ENCODE results near the gene DYRK1B.
"Not testable (repeated sequence)": the region's sequence is repeated elsewhere in the genome, so short reads cannot be mapped to it uniquely, and the experiment has no call there.

DYRK1B gene

DNA sequence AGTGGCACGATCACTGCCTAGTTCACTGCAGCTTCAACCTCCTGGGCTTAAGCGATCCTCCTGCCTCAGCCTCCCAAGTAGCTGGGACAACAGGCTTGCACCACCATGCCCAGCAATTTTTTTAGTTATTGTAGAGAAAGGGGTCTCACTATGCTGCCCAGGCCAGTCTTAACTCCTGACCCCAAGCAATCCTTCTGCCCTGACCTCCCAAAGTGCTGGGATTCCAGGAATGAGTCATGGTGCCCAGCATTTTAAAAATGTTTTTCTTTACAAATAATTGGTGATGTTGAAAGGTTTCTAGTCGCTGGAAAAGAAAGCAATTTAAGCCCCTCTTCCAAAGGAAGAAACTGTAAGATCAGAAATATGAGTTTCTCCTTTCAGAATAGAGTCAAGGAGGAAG lies 19.4 kb downstream of the DYRK1B start:
- no peaks in the 10 kb centered on the region for H3K4me1 ChIP-seq (ENCODE audit: control insufficient read depth in 1 of 2, insufficient read depth in 2 of 2, low read length in 2 of 2)
- no peak overlapping the region for H3K9ac ChIP-seq (ENCODE audit: low read depth in 1 of 2, low read length in 2 of 2)
- H3K36me3 ChIP-seq (ENCODE audit: control insufficient read depth in 1 of 2, insufficient read depth in 2 of 2, low read length in 2 of 2): no peaks in the 10 kb centered on the region
- H3K4me3 ChIP-seq (ENCODE audit: low read depth in 1 of 2, low read length in 2 of 2): no peak overlapping the region
- no peaks in the 10 kb centered on the region for H3K9me3 ChIP-seq (ENCODE audit: control insufficient read depth in 1 of 2, low read length in 2 of 2)
- H3K27ac ChIP-seq (ENCODE audit: low read depth, low read length): no peak overlapping the region
- H3K27me3 ChIP-seq (ENCODE audit: control insufficient read depth in 1 of 2, insufficient read depth in 2 of 2, low read length in 2 of 2): no peaks in the 10 kb centered on the region

DNA sequence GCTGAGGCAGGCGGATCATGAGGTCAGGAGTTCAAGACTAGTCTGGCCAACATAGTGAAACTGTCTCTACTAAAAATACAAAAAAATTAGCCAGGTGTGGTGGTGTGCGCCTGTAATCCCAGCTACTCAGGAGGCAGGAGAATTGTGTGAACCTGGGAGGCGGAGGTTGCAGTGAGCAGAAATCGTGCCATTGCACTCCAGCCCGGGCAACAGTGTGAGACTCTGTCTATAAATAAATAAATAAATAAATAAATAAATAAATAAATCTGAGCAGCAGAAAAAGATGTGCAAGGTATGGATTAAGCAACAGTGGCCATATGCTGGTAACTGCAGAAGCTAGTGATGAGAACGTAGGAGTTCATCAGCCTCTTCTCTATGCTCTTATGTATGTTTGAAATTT lies 19.9 kb downstream of the DYRK1B start:
- H3K9me3 ChIP-seq (ENCODE audit: control insufficient read depth in 1 of 2, low read length in 2 of 2); H3K27ac ChIP-seq (ENCODE audit: low read depth, low read length); H3K27me3 ChIP-seq (ENCODE audit: control insufficient read depth in 1 of 2, insufficient read depth in 2 of 2, low read length in 2 of 2); H3K4me1 ChIP-seq (ENCODE audit: control insufficient read depth in 1 of 2, insufficient read depth in 2 of 2, low read length in 2 of 2); H3K4me3 ChIP-seq (ENCODE audit: low read depth in 1 of 2, low read length in 2 of 2); H3K9ac ChIP-seq (ENCODE audit: low read depth in 1 of 2, low read length in 2 of 2); H3K36me3 ChIP-seq (ENCODE audit: control insufficient read depth in 1 of 2, insufficient read depth in 2 of 2, low read length in 2 of 2): not testable (repeated sequence)

- Histone ChIP-seq H3K27ac (ENCODE audit: low read depth, low read length) (no peak overlapping the region), H3K4me3 (ENCODE audit: low read depth in 1 of 2, low read length in 2 of 2) (no peak overlapping the region), H3K27me3 (ENCODE audit: control insufficient read depth in 1 of 2, insufficient read depth in 2 of 2, low read length in 2 of 2) (no peaks in the 10 kb centered on the region), H3K4me1 (ENCODE audit: control insufficient read depth in 1 of 2, insufficient read depth in 2 of 2, low read length in 2 of 2) (no peaks in the 10 kb centered on the region), H3K9me3 (ENCODE audit: control insufficient read depth in 1 of 2, low read length in 2 of 2) (no peaks in the 10 kb centered on the region), H3K9ac (ENCODE audit: low read depth in 1 of 2, low read length in 2 of 2) (no peak overlapping the region), H3K36me3 (ENCODE audit: control insufficient read depth in 1 of 2, insufficient read depth in 2 of 2, low read length in 2 of 2) (no peaks in the 10 kb centered on the region)
Measured at GRCh38 chr19:39813264-39813993, 20.5 kb downstream of the DYRK1B start.

GRCh38 chr19:39811064-39811463 lies 22.9 kb downstream of the DYRK1B start:
- no peak overlapping the region for H3K4me3 ChIP-seq (ENCODE audit: low read depth in 1 of 2, low read length in 2 of 2)
- H3K9ac ChIP-seq (ENCODE audit: low read depth in 1 of 2, low read length in 2 of 2): no peak overlapping the region
- no peaks in the 10 kb centered on the region for H3K9me3 ChIP-seq (ENCODE audit: control insufficient read depth in 1 of 2, low read length in 2 of 2)
- H3K27ac ChIP-seq (ENCODE audit: low read depth, low read length): no peak overlapping the region
- no peaks in the 10 kb centered on the region for H3K36me3 ChIP-seq (ENCODE audit: control insufficient read depth in 1 of 2, insufficient read depth in 2 of 2, low read length in 2 of 2)
- no peaks in the 10 kb centered on the region for H3K27me3 ChIP-seq (ENCODE audit: control insufficient read depth in 1 of 2, insufficient read depth in 2 of 2, low read length in 2 of 2)
- H3K4me1 ChIP-seq (ENCODE audit: control insufficient read depth in 1 of 2, insufficient read depth in 2 of 2, low read length in 2 of 2): no peaks in the 10 kb centered on the region

DNA sequence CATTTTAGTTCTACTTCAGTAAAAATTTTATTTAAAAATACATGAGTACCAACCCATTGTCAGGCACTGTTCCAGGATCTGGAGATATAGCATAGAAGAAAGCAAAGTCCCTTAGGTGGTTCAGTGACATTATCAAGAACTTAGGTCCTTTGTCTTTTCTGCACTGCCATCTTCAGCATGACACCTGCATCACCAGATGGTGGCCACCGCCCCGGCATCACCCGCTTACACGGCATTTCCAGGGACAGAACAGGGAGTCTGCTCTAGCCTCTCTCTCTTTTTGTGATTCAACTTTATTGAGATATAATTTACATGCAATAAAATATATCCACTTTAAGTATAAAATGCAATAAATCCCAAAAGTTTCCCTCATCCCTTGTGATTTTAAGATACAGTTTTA lies 23.5 kb downstream of the DYRK1B start:
- Histone ChIP-seq H3K9ac (ENCODE audit: low read depth in 1 of 2, low read length in 2 of 2) (no peak overlapping the region), H3K36me3 (ENCODE audit: control insufficient read depth in 1 of 2, insufficient read depth in 2 of 2, low read length in 2 of 2) (no peaks in the 10 kb centered on the region), H3K27me3 (ENCODE audit: control insufficient read depth in 1 of 2, insufficient read depth in 2 of 2, low read length in 2 of 2) (peaks cover 0 to under 1% of the 10 kb centered on the region in 2 donors), H3K27ac (ENCODE audit: low read depth, low read length) (no peak overlapping the region), H3K4me3 (ENCODE audit: low read depth in 1 of 2, low read length in 2 of 2) (no peak overlapping the region), H3K4me1 (ENCODE audit: control insufficient read depth in 1 of 2, insufficient read depth in 2 of 2, low read length in 2 of 2) (no peaks in the 10 kb centered on the region), H3K9me3 (ENCODE audit: control insufficient read depth in 1 of 2, low read length in 2 of 2) (no peaks in the 10 kb centered on the region)

DNA sequence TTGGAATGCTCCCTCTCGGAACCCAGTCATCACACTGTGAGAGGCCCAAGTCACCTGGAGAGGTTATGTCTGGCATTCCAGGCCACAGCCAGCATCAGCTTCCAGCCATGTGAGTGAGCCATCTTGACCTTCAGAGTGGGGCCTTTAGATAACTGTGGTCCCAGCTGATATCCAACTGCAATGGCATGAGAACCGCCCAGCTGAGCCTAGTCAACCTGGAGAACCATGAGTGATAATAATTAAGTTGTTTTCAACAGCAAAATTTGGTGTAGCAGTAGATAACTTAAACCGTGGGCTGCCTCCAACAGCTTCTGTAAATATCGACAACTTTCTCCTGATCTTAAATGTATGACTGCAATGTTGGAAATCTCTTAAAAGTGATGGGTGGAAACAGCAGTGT lies 24.6 kb downstream of the DYRK1B start:
- Histone ChIP-seq H3K4me1 (ENCODE audit: control insufficient read depth in 1 of 2, insufficient read depth in 2 of 2, low read length in 2 of 2) (no peaks in the 10 kb centered on the region), H3K27ac (ENCODE audit: low read depth, low read length) (no peak overlapping the region), H3K27me3 (ENCODE audit: control insufficient read depth in 1 of 2, insufficient read depth in 2 of 2, low read length in 2 of 2) (peaks cover 0 to 2% of the 10 kb centered on the region in 2 donors), H3K4me3 (ENCODE audit: low read depth in 1 of 2, low read length in 2 of 2) (no peak overlapping the region), H3K9me3 (ENCODE audit: control insufficient read depth in 1 of 2, low read length in 2 of 2) (no peaks in the 10 kb centered on the region), H3K9ac (ENCODE audit: low read depth in 1 of 2, low read length in 2 of 2) (no peak overlapping the region), H3K36me3 (ENCODE audit: control insufficient read depth in 1 of 2, insufficient read depth in 2 of 2, low read length in 2 of 2) (no peaks in the 10 kb centered on the region)

- H3K9me3 ChIP-seq (ENCODE audit: control insufficient read depth in 1 of 2, low read length in 2 of 2); H3K36me3 ChIP-seq (ENCODE audit: control insufficient read depth in 1 of 2, insufficient read depth in 2 of 2, low read length in 2 of 2); H3K27ac ChIP-seq (ENCODE audit: low read depth, low read length); H3K4me3 ChIP-seq (ENCODE audit: low read depth in 1 of 2, low read length in 2 of 2); H3K9ac ChIP-seq (ENCODE audit: low read depth in 1 of 2, low read length in 2 of 2); H3K27me3 ChIP-seq (ENCODE audit: control insufficient read depth in 1 of 2, insufficient read depth in 2 of 2, low read length in 2 of 2); H3K4me1 ChIP-seq (ENCODE audit: control insufficient read depth in 1 of 2, insufficient read depth in 2 of 2, low read length in 2 of 2): not testable (repeated sequence)
Measured at GRCh38 chr19:39808688-39809087, 25.3 kb downstream of the DYRK1B start.

- Histone ChIP-seq H3K4me3 (ENCODE audit: low read depth in 1 of 2, low read length in 2 of 2) (no peak overlapping the region), H3K9ac (ENCODE audit: low read depth in 1 of 2, low read length in 2 of 2) (no peak overlapping the region), H3K4me1 (ENCODE audit: control insufficient read depth in 1 of 2, insufficient read depth in 2 of 2, low read length in 2 of 2) (no peaks in the 10 kb centered on the region), H3K27ac (ENCODE audit: low read depth, low read length) (no peak overlapping the region), H3K9me3 (ENCODE audit: control insufficient read depth in 1 of 2, low read length in 2 of 2) (no peaks in the 10 kb centered on the region), H3K27me3 (ENCODE audit: control insufficient read depth in 1 of 2, insufficient read depth in 2 of 2, low read length in 2 of 2) (peaks cover 4 to 6% of the 10 kb centered on the region in 2 donors), H3K36me3 (ENCODE audit: control insufficient read depth in 1 of 2, insufficient read depth in 2 of 2, low read length in 2 of 2) (no peaks in the 10 kb centered on the region)
Measured at GRCh38 chr19:39807846-39808364, 26.1 kb downstream of the DYRK1B start.

DNA sequence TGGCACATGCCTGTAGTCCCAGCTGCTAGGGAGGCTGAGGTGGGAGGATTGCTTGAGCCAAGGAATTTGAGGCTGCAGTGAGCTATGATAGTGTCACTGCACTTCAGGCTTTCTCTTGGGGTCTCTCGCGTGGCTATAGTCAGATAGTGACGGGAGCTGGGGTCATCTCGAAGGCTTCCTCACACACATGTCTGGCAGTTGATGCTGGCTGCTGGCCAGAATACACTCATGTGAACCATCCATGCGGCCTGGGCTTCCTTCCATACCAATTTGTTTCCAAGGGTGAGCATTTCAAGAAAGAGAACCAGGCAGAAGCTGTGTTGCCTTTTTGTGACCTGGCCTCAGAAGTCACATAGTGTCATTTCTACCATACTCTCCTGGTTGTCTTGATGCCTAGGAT lies 28.9 kb downstream of the DYRK1B start:
- Histone ChIP-seq H3K27ac (ENCODE audit: low read depth, low read length) (no peak overlapping the region), H3K9ac (ENCODE audit: low read depth in 1 of 2, low read length in 2 of 2) (no peak overlapping the region), H3K4me1 (ENCODE audit: control insufficient read depth in 1 of 2, insufficient read depth in 2 of 2, low read length in 2 of 2) (no peaks in the 10 kb centered on the region), H3K9me3 (ENCODE audit: control insufficient read depth in 1 of 2, low read length in 2 of 2) (no peaks in the 10 kb centered on the region), H3K27me3 (ENCODE audit: control insufficient read depth in 1 of 2, insufficient read depth in 2 of 2, low read length in 2 of 2) (peaks cover 9 to 15% of the 10 kb centered on the region in 2 donors), H3K36me3 (ENCODE audit: control insufficient read depth in 1 of 2, insufficient read depth in 2 of 2, low read length in 2 of 2) (no peaks in the 10 kb centered on the region), H3K4me3 (ENCODE audit: low read depth in 1 of 2, low read length in 2 of 2) (no peak overlapping the region)

DNA sequence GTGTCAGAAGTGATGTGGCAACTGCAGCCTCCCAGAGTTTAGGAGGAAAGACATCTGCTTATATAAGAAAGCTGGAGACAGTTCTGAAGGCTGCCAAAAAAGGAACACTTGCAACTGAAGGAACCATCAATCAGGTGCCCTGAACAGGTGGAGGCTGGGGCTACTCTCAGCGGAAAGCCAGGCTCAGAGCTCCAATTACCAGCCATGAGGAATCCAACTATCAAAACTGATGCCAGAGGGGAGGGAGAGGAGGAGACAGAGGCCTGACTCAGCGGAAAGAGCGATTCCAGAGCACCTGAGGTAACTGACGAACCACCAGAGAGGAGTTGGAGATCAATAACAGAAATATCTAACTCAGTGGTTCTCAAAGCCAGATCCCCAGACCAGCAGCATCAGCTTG lies 31.0 kb downstream of the DYRK1B start:
- no peak overlapping the region for H3K9ac ChIP-seq (ENCODE audit: low read depth in 1 of 2, low read length in 2 of 2)
- H3K36me3 ChIP-seq (ENCODE audit: control insufficient read depth in 1 of 2, insufficient read depth in 2 of 2, low read length in 2 of 2): no peaks in the 10 kb centered on the region
- peaks cover 9 to 15% of the 10 kb centered on the region in 2 donors for H3K27me3 ChIP-seq (ENCODE audit: control insufficient read depth in 1 of 2, insufficient read depth in 2 of 2, low read length in 2 of 2)
- H3K27ac ChIP-seq (ENCODE audit: low read depth, low read length): no peak overlapping the region
- no peak overlapping the region for H3K4me3 ChIP-seq (ENCODE audit: low read depth in 1 of 2, low read length in 2 of 2)
- H3K4me1 ChIP-seq (ENCODE audit: control insufficient read depth in 1 of 2, insufficient read depth in 2 of 2, low read length in 2 of 2): no peaks in the 10 kb centered on the region
- no peaks in the 10 kb centered on the region for H3K9me3 ChIP-seq (ENCODE audit: control insufficient read depth in 1 of 2, low read length in 2 of 2)
